NCI-H748 treated with DMSO at 0.1 percent for 48 hours (cell line): ENCODE data around the gene CCDC178.
"Not testable (repeated sequence)": the region's sequence is repeated elsewhere in the genome, so short reads cannot be mapped to it uniquely, and the experiment has no call there.

ENCODE experiments used
- DNase-seq: peaks from one replicate; lab custom pipeline; 2025; lab: John Stamatoyannopoulos, UW

Gene CCDC178

GRCh38 chr18:33210575-33211189 lies 229.8 kb downstream of the CCDC178 start:
- DNase-seq = peak; percentile 69

- DNase-seq = no peak
These were observed 234.7 kb downstream of the CCDC178 start for GRCh38 chr18:33205777-33206176.

GRCh38 chr18:33201509-33201926 lies 239.0 kb downstream of the CCDC178 start:
- DNase-seq = peak; percentile 35

GRCh38 chr18:33195795-33196194 lies 244.7 kb downstream of the CCDC178 start:
- DNase-seq = no peak

- no peak for DNase-seq
These were observed 245.7 kb downstream of the CCDC178 start for GRCh38 chr18:33194793-33195192.

- DNase-seq = no peak
These were observed 255.6 kb downstream of the CCDC178 start for GRCh38 chr18:33184958-33185357.

- no peak for DNase-seq
These were observed 256.3 kb downstream of the CCDC178 start for GRCh38 chr18:33184175-33184574.

- no peak for DNase-seq
These were observed 257.4 kb downstream of the CCDC178 start for GRCh38 chr18:33183136-33183535.

- DNase-seq = no peak
These were observed 259.5 kb downstream of the CCDC178 start for GRCh38 chr18:33181016-33181415.

- DNase-seq = no peak
These were observed 271.3 kb downstream of the CCDC178 start for GRCh38 chr18:33169218-33169617.

- DNase-seq = not testable (repeated sequence)
These were observed 276.4 kb downstream of the CCDC178 start for GRCh38 chr18:33164121-33164520.

- no peak for DNase-seq
These were observed 279.4 kb downstream of the CCDC178 start for GRCh38 chr18:33161131-33161530.

- DNase-seq = no peak
These were observed 281.4 kb downstream of the CCDC178 start for GRCh38 chr18:33159151-33159550.

- no peak for DNase-seq
These were observed 282.6 kb downstream of the CCDC178 start for GRCh38 chr18:33157893-33158292.

- no peak for DNase-seq
These were observed 283.5 kb downstream of the CCDC178 start for GRCh38 chr18:33156906-33157470.

GRCh38 chr18:33154049-33154448 lies 286.5 kb downstream of the CCDC178 start:
- DNase-seq = no peak

GRCh38 chr18:33152376-33152775 lies 288.1 kb downstream of the CCDC178 start:
- no peak for DNase-seq

GRCh38 chr18:33147811-33148210 lies 292.7 kb downstream of the CCDC178 start:
- not testable (repeated sequence) for DNase-seq

GRCh38 chr18:33146014-33146413 lies 294.5 kb downstream of the CCDC178 start:
- no peak for DNase-seq

- no peak for DNase-seq
These were observed 304.4 kb downstream of the CCDC178 start for GRCh38 chr18:33135951-33136660.

- no peak for DNase-seq
These were observed 307.9 kb downstream of the CCDC178 start for GRCh38 chr18:33132657-33133056.

- no peak for DNase-seq
These were observed 311.9 kb downstream of the CCDC178 start for GRCh38 chr18:33128581-33128980.

- peak; percentile 93 for DNase-seq
These were observed 316.5 kb downstream of the CCDC178 start for GRCh38 chr18:33123862-33124518.
